AG10803 (cell line): ENCODE data around the gene ROR2.

Source experiments
- DNase-seq: peaks from one replicate; pipeline ENCODE4 v3.0.0; 2010; ENCODE audit warnings: low read depth
- H3K4me3 ChIP-seq: 2 replicates; pipeline ENCODE4 v1.5.1; 2011; ENCODE audit warnings: mild to moderate bottlenecking, low read length, control low read depth
- CTCF ChIP-seq: conservative IDR thresholded peaks from 2 replicates; pipeline ENCODE4 v1.5.1; 2011; ENCODE audit warnings: mild to moderate bottlenecking, low read length, control low read depth, inconsistent platforms

ROR2 gene

GRCh38 chr9:91935066-91935749 is 14.8 kb downstream of the ROR2 start:
- no peak for TF ChIP-seq CTCF
- DNase-seq = no peak
- H3K4me3 ChIP-seq = no peak overlapping the region

GRCh38 chr9:91934654-91935053 is 15.4 kb downstream of the ROR2 start:
- DNase-seq = no peak
- H3K4me3 ChIP-seq = no peak overlapping the region
- TF ChIP-seq CTCF = no peak

- DNase-seq = no peak
- no peak overlapping the region for H3K4me3 ChIP-seq
- no peak for TF ChIP-seq CTCF
Observed at GRCh38 chr9:91933556-91934352, 16.3 kb downstream of the ROR2 start.

- no peak for TF ChIP-seq CTCF
- H3K4me3 ChIP-seq = no peak overlapping the region
- DNase-seq = no peak
Observed at GRCh38 chr9:91930475-91930874, 19.6 kb downstream of the ROR2 start.

- no peak for TF ChIP-seq CTCF
- H3K4me3 ChIP-seq = no peak overlapping the region
- no peak for DNase-seq
Observed at GRCh38 chr9:91929331-91929730, 20.7 kb downstream of the ROR2 start.

- H3K4me3 ChIP-seq = no peak overlapping the region
- no peak for TF ChIP-seq CTCF
- no peak for DNase-seq
Observed at GRCh38 chr9:91927922-91928510, 22.0 kb downstream of the ROR2 start.
